GM23338 (cell line): ENCODE results near the gene C17orf50. TPM values are rescaled to one million over a fixed set of nuclear protein-coding genes. Genes with fewer than 3 reads are reported as not detected.

ENCODE experiments used
- ATAC-seq: fragments of 200-7000 bp; cut with Tn5 transposase; 3 replicates; pipeline ENCODE4 v1.9.1; 2020
- DNase-seq: peaks from one replicate; pipeline ENCODE4 v3.0.0-alpha.2; 2015; ENCODE audit warnings: low spot score
- H2AFZ ChIP-seq: fragments of 200-600 bp; sonication (generic); 2 replicates; pipeline ENCODE4 v1.8.0; 2016; ENCODE audit warnings: antibody characterized with exemption, mild to moderate bottlenecking, moderate library complexity
- H3F3A ChIP-seq: fragments of 200-600 bp; sonication (generic); replicated peaks from 2 replicates; pipeline ENCODE4 v1.8.0; 2017; ENCODE audit warnings: antibody characterized with exemption, mixed run types, low read depth
- H3K27ac ChIP-seq: fragments of 200-600 bp; sonication (generic); 2 replicates; pipeline ENCODE4 v1.6.1; 2016; ENCODE audit warnings: low read depth
- H3K27me3 ChIP-seq: fragments of 200-600 bp; sonication (generic); 2 replicates; pipeline ENCODE4 v1.8.0; 2016; ENCODE audit warnings: mild to moderate bottlenecking, mixed run types, moderate library complexity; ENCODE audit not compliant: insufficient read depth
- H3K36me3 ChIP-seq: fragments of 200-600 bp; sonication (generic); 2 replicates; pipeline ENCODE4 v1.8.0; 2016; ENCODE audit warnings: mild to moderate bottlenecking; ENCODE audit not compliant: insufficient read depth
- H3K4me1 ChIP-seq: fragments of 200-600 bp; sonication (generic); 2 replicates; pipeline ENCODE4 v1.8.0; 2016; ENCODE audit warnings: mild to moderate bottlenecking, moderate library complexity; ENCODE audit not compliant: insufficient read depth
- H3K4me2 ChIP-seq: fragments of 200-600 bp; sonication (generic); 2 replicates; pipeline ENCODE4 v1.7.1; 2017; ENCODE audit warnings: mixed run types
- H3K4me3 ChIP-seq: fragments of 200-600 bp; sonication (generic); 2 replicates; pipeline ENCODE4 v1.6.1; 2016; ENCODE audit warnings: mixed run types
- H3K79me2 ChIP-seq: fragments of 200-600 bp; sonication (generic); replicated peaks from 2 replicates; pipeline ENCODE4 v1.8.0; 2017; ENCODE audit warnings: mild to moderate bottlenecking; ENCODE audit not compliant: insufficient read depth
- H3K9me2 ChIP-seq: fragments of 200-600 bp; sonication (generic); 2 replicates; pipeline ENCODE4 v1.8.0; 2017; ENCODE audit not compliant: insufficient read depth
- H4K20me1 ChIP-seq: fragments of 200-600 bp; sonication (generic); replicated peaks from 2 replicates; pipeline ENCODE4 v1.8.0; 2017; ENCODE audit warnings: mild to moderate bottlenecking; ENCODE audit not compliant: insufficient read depth
- H3K27ac Mint-ChIP-seq: 2 replicates; pipeline ENCODE4 v1.8.0; 2020; ENCODE audit warnings: inconsistent platforms, mild to moderate bottlenecking, moderate library complexity, mixed read lengths
- H3K27me3 Mint-ChIP-seq: 3 replicates; pipeline ENCODE4 v1.8.0; 2022; ENCODE audit warnings: low read depth, mild to moderate bottlenecking, moderate library complexity, mixed read lengths, inconsistent platforms; ENCODE audit not compliant: insufficient read depth, poor library complexity
- H3K36me3 Mint-ChIP-seq: 3 replicates; pipeline ENCODE4 v1.8.0; 2021; ENCODE audit warnings: low read depth, mild to moderate bottlenecking, inconsistent platforms, moderate library complexity, mixed read lengths
- H3K4me1 Mint-ChIP-seq: 3 replicates; pipeline ENCODE4 v1.8.0; 2020; ENCODE audit warnings: mild to moderate bottlenecking, inconsistent platforms, mixed read lengths
- H3K4me3 Mint-ChIP-seq: 3 replicates; pipeline ENCODE4 v1.8.0; 2021; ENCODE audit warnings: moderate library complexity, mild to moderate bottlenecking, inconsistent platforms, mixed read lengths
- H3K9me3 Mint-ChIP-seq: 3 replicates; pipeline ENCODE4 v1.8.0; 2020; ENCODE audit warnings: moderate library complexity, mild to moderate bottlenecking, inconsistent platforms, mixed read lengths
- CTCF ChIP-seq, 2 experiments: fragments of 200-600 bp in 1 of 2; sonication (generic) in 1 of 2; conservative IDR thresholded peaks; 2 replicates each; pipeline versions ENCODE4 v1.5.1 to v1.6.1; 2016 to 2017; ENCODE audit warnings: antibody characterized with exemption in 2 of 2, low read depth in 2 of 2, mild to moderate bottlenecking in 2 of 2, moderate library complexity in 1 of 2
- ETS1 ChIP-seq: IDR thresholded peaks from 2 replicates; pipeline ENCODE4 v1.6.1; 2016; ENCODE audit warnings: antibody characterized with exemption
- EZH2 ChIP-seq: fragments of 200-600 bp; sonication (generic); IDR thresholded peaks from one replicate; pipeline ENCODE4 v1.8.0; 2017; ENCODE audit warnings: antibody characterized with exemption, mild to moderate bottlenecking, low read depth; ENCODE audit not compliant: unreplicated experiment
- JUNB ChIP-seq: IDR thresholded peaks from one replicate; pipeline ENCODE4 v1.6.1; 2016; ENCODE audit warnings: antibody characterized with exemption; ENCODE audit not compliant: unreplicated experiment
- NANOG ChIP-seq: IDR thresholded peaks from 2 replicates; pipeline ENCODE4 v1.6.1; 2016; ENCODE audit warnings: antibody characterized with exemption, borderline replicate concordance
- STAT1 ChIP-seq: IDR thresholded peaks from one replicate; pipeline ENCODE4 v1.6.1; 2016; ENCODE audit warnings: antibody characterized with exemption; ENCODE audit not compliant: unreplicated experiment
- polyA plus RNA-seq: library from polyadenylated mRNA; unstranded; fragments of >200 nt; fragmentation: Nextera tagmentation; extraction: Ambion mirVana; gene quantifications from 2 replicates; pipeline ENCODE4 v1.2.1, GENCODE V29; 2016
- total RNA-seq: library from RNA; depleted of rRNA; stranded (reverse); fragments of >200 nt; shearing (Covaris generic); gene quantifications from 2 replicates; pipeline ENCODE4 v1.2.3, GENCODE V29; 2014
- TF ChIP-seq, protein P1 (sequence below): fragments of 250-450 bp; sonication (Bioruptor Pico); IDR thresholded peaks from 2 replicates; pipeline ENCODE4 v1.5.0; 2020; ENCODE audit warnings: mild to moderate bottlenecking, moderate library complexity

The C17orf50 gene
- total and polyA plus RNA-seq, 2 experiments from 2014 or later = 0.74 to 1.6 TPM

DNA sequence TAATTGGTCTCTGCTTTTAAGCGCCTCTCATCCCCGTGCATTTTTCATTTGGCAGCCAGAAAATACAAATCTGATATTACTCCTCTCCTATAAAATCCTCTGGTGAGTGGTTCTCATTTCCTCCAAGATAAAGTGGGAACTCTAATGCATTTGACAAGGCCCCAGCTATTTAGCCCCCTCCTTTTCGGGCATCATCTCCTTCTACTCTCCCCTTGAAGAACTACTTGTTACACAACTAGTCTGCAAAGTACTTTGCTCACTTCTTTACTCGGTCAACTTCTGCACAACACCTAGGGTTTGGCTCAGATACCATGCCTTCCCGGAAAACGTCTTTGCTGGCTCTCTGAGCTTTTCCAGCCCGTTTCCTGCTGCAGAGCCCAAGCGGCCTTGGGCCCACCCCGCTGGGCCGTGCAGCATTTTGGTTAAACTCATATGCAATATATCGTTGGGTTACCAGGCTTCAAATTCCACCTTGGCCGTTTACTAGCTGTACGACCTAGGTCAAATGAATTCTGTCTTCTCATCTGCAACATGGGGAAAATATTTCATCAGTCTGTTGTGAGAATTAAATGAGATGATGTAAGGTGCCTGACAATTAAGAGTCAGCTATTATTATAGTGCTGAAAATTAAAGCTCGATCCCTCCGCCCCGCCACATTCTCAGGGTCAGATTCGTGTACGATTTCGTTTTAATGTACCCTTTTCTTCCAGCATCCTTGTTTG lies 47.7 kb downstream of the C17orf50 start (continued):
- TF ChIP-seq, protein P1, sequence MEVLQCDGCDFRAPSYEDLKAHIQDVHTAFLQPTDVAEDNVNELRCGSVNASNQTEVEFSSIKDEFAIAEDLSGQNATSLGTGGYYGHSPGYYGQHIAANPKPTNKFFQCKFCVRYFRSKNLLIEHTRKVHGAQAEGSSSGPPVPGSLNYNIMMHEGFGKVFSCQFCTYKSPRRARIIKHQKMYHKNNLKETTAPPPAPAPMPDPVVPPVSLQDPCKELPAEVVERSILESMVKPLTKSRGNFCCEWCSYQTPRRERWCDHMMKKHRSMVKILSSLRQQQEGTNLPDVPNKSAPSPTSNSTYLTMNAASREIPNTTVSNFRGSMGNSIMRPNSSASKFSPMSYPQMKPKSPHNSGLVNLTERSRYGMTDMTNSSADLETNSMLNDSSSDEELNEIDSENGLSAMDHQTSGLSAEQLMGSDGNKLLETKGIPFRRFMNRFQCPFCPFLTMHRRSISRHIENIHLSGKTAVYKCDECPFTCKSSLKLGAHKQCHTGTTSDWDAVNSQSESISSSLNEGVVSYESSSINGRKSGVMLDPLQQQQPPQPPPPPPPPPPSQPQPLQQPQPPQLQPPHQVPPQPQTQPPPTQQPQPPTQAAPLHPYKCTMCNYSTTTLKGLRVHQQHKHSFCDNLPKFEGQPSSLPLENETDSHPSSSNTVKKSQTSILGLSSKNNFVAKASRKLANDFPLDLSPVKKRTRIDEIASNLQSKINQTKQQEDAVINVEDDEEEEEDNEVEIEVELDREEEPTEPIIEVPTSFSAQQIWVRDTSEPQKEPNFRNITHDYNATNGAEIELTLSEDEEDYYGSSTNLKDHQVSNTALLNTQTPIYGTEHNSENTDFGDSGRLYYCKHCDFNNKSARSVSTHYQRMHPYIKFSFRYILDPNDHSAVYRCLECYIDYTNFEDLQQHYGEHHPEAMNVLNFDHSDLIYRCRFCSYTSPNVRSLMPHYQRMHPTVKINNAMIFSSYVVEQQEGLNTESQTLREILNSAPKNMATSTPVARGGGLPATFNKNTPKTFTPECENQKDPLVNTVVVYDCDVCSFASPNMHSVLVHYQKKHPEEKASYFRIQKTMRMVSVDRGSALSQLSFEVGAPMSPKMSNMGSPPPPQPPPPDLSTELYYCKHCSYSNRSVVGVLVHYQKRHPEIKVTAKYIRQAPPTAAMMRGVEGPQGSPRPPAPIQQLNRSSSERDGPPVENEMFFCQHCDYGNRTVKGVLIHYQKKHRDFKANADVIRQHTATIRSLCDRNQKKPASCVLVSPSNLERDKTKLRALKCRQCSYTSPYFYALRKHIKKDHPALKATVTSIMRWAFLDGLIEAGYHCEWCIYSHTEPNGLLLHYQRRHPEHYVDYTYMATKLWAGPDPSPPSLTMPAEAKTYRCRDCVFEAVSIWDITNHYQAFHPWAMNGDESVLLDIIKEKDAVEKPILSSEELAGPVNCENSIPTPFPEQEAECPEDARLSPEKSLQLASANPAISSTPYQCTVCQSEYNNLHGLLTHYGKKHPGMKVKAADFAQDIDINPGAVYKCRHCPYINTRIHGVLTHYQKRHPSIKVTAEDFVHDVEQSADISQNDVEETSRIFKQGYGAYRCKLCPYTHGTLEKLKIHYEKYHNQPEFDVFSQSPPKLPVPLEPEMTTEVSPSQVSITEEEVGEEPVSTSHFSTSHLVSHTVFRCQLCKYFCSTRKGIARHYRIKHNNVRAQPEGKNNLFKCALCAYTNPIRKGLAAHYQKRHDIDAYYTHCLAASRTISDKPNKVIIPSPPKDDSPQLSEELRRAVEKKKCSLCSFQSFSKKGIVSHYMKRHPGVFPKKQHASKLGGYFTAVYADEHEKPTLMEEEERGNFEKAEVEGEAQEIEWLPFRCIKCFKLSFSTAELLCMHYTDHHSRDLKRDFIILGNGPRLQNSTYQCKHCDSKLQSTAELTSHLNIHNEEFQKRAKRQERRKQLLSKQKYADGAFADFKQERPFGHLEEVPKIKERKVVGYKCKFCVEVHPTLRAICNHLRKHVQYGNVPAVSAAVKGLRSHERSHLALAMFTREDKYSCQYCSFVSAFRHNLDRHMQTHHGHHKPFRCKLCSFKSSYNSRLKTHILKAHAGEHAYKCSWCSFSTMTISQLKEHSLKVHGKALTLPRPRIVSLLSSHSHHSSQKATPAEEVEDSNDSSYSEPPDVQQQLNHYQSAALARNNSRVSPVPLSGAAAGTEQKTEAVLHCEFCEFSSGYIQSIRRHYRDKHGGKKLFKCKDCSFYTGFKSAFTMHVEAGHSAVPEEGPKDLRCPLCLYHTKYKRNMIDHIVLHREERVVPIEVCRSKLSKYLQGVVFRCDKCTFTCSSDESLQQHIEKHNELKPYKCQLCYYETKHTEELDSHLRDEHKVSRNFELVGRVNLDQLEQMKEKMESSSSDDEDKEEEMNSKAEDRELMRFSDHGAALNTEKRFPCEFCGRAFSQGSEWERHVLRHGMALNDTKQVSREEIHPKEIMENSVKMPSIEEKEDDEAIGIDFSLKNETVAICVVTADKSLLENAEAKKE (CRISPR knock-in tag) = no peak
- TF ChIP-seq ETS1 = no peak

DNA sequence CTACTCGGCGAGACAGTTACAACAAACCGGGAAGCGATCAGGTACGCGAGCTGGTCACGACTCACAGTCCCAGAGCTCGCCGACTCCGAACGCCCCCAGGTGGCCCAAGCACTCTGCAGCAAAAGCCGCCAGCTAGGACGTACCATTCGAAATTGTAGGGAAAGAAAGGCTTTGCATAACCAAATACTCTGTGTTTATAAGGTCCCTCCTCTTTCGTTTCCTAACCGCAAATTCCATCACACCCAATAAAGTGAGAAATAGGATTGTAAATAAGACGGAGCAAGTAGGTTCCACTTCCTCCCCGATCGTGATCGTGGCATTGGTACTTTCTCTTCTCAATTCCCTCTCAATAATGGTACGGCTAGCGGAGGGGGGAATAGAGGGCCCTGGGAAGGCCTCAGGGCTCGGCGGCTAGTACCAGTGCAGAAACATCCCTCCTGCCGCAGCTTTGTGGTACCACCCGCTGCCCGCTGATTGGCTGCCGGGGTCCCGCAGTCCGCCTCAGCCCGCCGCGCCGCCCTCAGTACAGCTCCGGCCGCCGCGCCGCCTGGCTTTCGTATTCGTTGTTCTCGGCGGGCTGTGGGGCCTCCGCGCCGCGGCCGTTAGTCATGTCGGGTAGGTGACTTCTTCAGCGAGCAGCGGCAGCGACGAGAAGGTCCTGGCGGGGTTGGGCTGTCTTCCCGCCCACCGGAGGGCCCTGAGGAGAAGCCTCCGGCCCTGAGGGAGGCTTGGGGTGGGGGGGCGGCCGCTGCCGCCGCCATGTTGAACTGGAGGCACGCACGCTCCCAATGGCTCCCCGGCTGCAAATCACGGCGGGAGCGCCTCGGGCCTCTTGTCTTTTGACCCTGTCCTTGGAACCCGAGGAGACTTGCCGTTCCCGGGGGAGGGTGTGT lies 48.5 kb downstream of the C17orf50 start, which contains the start of gene TAF15:
Gene TAF15 (plus strand): TSS at position 523 of the 893 bp plus-strand sequence. CDS start 86 bp downstream, at position 609.
- peaks cover 35% of the 10 kb centered on the region for H4K20me1 ChIP-seq
- H3K4me3 Mint-ChIP-seq = peak within 1 kb of the TSS; percentile 95
- TF ChIP-seq ETS1 (peak; percentile 40; the same call in 1 of the 2 replicates), JUNB (no peak), CTCF (conservative IDR thresholded peaks at IDR 0.05; ENCODE audit: low read depth in 2 of 2) (peak; percentile 66 to 68), NANOG (no peak), STAT1 (no peak), EZH2 (no peak)

More for the DNA sequence above, 48.5 kb downstream of the C17orf50 start, which contains the start of gene TAF15:
- peak; percentile 91 for ATAC-seq
- H3K4me1 ChIP-seq = peaks cover 21% of the 10 kb centered on the region
- H3K4me3 ChIP-seq = peak within 1 kb of the TSS; percentile 97
- H3K27ac ChIP-seq = peak within 1 kb of the TSS; percentile 89
- DNase-seq = peak; percentile 98
- no peaks in the 10 kb centered on the region for H3K9me2 ChIP-seq
- Mint-ChIP-seq H3K36me3 (peaks cover 32% of the 10 kb centered on the region), H3K27ac (peak within 1 kb of the TSS; percentile 100), H3K9me3 (no peaks in the 10 kb centered on the region; the same call in 2 of the 3 replicates), H3K27me3 (peaks cover 9% of the 10 kb centered on the region), H3K4me1 (peaks cover 27% of the 10 kb centered on the region)
- H3K79me2 ChIP-seq = peaks cover 48% of the 10 kb centered on the region
- peak within 1 kb of the TSS; percentile 1 for H2AFZ ChIP-seq
- no peaks in the 10 kb centered on the region for H3K36me3 ChIP-seq
- no peaks in the 10 kb centered on the region for H3F3A ChIP-seq
- peak within 1 kb of the TSS; percentile 92 for H3K4me2 ChIP-seq
- H3K27me3 ChIP-seq = no peaks in the 10 kb centered on the region
